SKM-1 (cell line): Measurements from ENCODE around the gene SLC66A1.
"Not testable (repeated sequence)": the region's sequence is repeated elsewhere in the genome, so short reads cannot be mapped to it uniquely, and the experiment has no call there.

Experiments
- DNase-seq: peaks from one replicate; lab custom pipeline; 2025; ENCODE audit not compliant: unreplicated experiment; lab: John Stamatoyannopoulos, UW

The SLC66A1 gene

GRCh38 chr1:19311931-19312781, at the start of gene SLC66A1, which contains the start of gene AKR7A2:
Gene SLC66A1 (plus strand): TSS chr1:19312326. CDS start chr1:19317678, 5,352 bp downstream.
Gene AKR7A2 (minus strand): TSS chr1:19312144. CDS start chr1:19312124, 20 bp downstream.
- DNase-seq = peak; percentile 66

DNA sequence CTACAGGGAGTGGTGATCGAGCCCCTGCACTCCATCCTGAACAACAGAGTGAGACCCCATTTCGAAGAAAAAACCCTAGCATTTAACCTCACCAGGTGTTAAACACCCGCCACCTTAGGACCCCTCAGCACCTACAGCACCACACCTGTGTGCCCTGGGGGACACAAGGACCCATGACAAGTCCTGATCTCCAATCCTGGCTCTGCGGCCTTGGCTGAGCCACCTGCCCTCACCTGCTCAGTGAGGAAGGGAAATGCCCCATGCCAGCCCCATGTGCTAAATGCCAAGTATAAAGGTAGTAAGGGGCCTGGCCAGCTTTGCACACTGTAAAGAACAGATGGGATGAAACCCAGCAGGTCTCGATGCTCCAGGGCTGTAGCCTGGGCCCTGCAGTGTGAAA, 49.4 kb upstream of the SLC66A1 start:
- no peak for DNase-seq

GRCh38 chr1:19268445-19268844, 43.7 kb upstream of the SLC66A1 start:
- DNase-seq = no peak

DNA sequence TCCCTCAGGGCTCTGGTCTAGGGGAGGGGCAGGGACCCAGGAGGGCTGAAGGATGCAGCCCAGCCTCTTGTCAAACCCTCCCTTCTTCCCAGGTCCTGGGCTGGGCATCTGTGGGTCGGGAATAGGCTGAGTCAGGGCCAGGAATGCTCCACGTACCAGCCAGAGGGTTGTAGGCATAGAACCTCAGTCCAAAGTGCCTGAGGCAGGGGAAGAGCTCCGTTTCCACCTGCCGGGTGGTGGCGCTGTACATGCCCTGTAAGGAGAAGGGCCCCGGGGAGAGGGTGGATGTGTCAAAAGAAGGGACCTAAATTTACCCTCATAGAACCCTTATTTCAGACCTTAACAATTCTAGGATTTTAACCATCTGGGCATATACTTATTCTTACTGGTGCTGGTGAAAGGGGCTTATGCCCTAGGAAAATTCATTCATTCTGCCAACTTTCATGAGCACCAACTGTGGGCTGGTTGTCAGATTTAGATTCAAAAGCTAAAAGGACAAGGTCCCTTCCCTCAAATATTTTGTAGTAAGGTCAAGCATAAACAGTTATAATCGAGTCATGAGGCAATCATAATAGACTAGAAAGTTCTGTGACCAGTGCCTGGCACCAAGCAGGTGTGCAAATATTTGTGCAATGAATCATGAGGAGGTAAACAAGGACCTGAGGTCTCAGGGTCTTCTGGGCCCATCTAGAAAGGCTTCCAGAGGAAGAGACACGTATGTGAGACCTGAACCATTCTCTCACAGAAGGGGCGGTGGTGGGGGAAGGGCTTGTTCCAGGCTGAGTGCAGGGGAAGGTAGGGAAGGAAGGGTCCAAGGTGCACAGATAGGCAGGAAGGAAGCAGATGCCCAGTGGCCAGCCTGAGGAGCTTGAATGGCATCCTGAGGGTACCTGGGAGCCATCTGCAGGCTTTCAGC, 42.4 kb upstream of the SLC66A1 start:
- DNase-seq = not testable (repeated sequence)

DNA sequence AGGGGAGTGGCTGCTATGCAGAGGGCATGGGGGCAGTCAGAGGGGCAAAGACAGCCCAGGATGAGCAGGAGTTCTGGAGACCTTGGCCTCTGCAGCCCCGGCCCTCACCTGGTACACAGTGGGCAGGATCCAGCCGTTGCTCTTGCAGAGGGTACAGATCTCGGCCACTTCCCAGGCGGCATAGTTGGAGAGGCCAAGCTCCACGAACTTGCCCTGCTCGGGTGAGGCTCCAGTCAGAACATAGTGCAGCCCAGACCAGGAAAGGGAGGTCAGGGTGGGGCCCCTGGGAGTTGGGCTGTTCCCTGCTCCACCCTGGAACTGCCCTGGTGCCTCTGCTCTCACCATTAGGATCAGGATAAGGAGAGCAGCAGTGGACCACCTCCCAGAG, 41.8 kb upstream of the SLC66A1 start:
- not testable (repeated sequence) for DNase-seq

- no peak for DNase-seq
Observed at GRCh38 chr1:19272064-19272463, 40.1 kb upstream of the SLC66A1 start.

DNA sequence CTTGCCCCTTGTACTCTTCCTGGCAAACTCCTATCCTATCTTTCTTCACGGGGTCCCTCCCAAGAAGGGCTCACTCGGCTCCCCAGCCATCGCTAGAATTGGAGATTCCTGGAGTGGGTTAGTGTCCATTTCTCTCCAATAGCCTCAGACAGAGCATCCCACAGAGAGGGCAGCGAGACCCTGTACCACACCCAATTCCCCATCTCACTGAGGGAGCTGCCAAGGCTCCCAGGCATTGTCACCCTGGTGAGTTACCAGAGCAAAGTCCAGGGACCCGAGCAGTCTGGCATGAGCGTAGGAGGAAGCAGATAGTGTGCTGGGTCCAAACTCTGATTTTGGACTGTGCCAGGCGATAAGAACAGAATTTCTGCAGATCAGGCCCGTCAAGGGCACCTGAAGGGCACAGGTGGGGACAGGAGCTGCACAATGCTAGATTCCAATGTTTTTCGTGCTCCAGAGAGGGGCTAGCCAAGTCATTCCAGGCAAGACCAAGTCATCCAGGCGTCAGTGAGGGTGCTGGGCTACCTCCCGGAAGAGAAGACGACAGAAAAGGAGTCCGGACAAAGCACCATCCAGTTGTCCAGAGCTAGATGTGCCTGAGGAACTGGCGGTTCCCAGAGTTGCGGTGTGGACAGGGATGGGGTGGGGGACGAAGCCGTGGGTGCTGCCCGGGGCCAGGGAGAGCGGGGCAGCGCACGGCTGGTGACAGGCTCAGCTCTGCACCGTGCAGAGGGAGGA, 38.9 kb upstream of the SLC66A1 start:
- no peak for DNase-seq

GRCh38 chr1:19273844-19274531, 38.1 kb upstream of the SLC66A1 start:
- DNase-seq = not testable (repeated sequence)

- DNase-seq = no peak
Observed at GRCh38 chr1:19274636-19275035, 37.5 kb upstream of the SLC66A1 start.

DNA sequence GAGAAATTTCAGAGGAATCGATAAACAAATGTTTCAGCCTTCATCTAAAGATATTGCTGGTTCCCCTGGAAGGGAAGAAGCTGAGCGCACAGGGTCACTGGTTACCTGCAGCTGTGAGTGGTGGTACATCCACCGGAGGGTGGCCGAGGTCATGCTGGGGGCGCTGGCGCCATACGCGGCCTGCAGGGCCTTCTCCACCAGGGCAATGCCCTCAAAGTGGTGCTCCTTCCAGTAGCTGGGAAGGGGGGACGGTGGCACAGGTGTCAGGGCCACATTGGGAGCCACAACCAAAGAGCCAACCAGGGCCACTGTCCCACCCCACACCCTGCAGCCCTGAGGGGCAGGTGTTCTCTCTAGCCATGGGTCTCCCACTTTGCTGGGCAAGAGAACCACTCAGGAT, 28.2 kb upstream of the SLC66A1 start:
- DNase-seq = no peak

- no peak for DNase-seq
Observed at GRCh38 chr1:19284881-19285280, 27.2 kb upstream of the SLC66A1 start.

DNA sequence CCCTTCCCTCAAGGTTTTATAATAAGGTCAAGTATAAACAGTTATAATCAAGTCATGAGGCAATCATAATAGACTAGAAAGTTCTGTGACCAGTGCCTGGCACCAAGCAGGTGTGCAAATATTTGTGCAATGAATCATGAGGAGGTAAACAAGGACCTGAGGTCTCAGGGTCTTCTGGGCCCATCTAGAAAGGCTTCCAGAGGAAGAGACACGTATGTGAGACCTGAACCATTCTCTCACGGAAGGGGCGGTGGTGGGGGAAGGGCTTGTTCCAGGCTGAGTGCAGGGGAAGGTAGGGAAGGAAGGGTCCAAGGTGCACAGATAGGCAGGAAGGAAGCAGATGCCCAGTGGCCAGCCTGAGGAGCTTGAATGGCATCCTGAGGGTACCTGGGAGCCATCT, 26.8 kb upstream of the SLC66A1 start:
- DNase-seq = not testable (repeated sequence)

DNA sequence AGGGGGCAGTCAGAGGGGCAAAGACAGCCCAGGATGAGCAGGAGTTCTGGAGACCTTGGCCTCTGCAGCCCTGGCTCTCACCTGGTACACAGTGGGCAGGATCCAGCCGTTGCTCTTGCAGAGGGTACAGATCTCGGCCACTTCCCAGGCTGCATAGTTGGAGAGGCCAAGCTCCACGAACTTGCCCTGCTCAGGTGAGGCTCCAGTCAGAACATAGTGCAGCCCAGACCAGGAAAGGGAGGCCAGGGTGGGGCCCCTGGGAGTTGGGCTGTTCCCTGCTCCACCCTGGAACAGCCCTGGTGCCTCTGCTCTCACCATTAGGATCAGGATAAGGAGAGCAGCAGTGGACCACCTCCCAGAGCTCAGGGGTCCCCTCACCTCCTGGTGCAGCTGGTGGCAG, 26.3 kb upstream of the SLC66A1 start:
- DNase-seq = not testable (repeated sequence)

DNA sequence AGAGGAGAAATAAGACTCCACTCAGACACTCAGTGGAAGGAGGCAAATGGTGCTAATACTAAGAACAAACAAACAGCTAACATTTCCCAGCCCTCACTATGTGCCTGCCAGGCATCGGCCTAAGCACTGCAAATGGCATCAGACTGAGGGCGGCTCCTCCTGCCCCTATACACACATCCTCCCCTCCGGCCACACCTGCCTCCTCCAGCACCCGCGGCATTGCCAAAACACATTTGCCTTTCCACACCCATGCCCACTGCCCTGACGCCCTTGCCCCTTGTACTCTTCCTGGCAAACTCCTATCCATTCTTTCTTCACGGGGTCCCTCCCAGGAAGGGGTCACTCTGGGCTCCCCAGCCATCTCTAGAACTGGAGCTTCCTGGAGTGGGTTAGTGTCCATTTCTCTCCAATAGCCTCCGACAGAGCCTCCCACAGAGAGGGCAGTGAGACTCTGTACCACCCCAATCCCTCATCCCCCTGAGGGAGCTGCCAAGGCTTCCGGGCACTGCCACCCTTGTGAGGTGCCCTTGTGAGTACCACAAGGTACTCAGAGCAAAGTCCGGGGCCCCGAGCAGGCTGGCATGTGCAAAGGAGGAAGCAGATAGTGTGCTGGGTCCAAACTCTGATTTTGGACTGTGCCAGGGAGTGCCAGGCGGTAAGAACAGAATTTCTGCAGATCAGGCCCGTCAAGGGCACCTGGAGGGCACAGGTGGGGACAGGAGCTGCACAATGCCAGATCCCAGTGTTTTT, 24.5 kb upstream of the SLC66A1 start:
- no peak for DNase-seq

GRCh38 chr1:19288324-19289241, 23.5 kb upstream of the SLC66A1 start, which contains the start of gene AKR7A3:
Gene AKR7A3 (minus strand): TSS chr1:19288770. CDS start chr1:19288709, 61 bp downstream.
- DNase-seq = peak; percentile 29

DNA sequence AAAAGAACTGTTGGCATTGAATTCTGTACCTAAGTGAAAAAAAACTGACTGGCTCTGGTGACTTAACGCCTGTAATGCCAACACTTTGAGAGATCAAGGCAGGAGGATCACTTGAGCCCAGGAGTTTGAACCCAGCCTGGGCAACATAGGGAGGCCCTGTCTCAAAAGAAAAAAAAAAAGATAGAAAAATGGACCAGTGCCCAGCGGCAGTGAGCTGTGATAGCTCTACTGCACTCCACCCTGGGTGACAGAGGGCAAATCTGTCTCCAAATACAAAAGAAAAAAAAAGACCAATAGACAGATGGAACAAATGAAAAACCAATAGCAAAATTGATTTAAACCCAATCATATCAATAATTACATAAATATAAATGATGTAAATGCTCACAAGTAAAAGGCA, 22.9 kb upstream of the SLC66A1 start:
- no peak for DNase-seq

DNA sequence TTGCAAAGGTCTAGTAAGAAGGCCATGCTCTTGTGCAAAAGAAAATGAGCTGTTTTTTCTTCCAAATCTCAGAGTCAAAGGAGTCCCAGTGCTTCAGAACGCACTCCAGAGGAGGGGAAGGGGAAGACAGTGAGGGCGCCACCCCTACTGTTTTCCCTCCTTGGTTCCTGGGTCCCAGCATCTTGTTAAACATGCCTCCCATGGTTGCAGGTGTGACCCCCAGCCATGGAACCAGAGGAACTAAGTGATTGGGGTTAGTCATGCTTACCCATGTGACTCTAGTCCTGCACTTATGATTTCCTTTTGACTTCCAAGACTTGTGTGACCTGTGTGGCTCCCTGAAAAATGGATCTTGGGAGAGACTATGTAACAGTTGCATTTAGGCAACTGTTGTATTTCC, 17.5 kb upstream of the SLC66A1 start:
- DNase-seq = no peak

GRCh38 chr1:19300211-19300610, 11.9 kb upstream of the SLC66A1 start:
- no peak for DNase-seq

GRCh38 chr1:19304081-19304480, 8.0 kb upstream of the SLC66A1 start:
- not testable (repeated sequence) for DNase-seq
